Measurements from ENCODE around the gene IRF2BP1. TPM values are rescaled to one million over a fixed set of nuclear protein-coding genes. Genes with fewer than 3 reads are reported as not detected.

Gene IRF2BP1
- total and polyA plus RNA-seq, 12 donors: 3.8 to 57.0 (median 35.8) TPM

- H3K4me1 ChIP-seq (replicated peaks in 1 of 2): peaks cover 7 to 27% of the 10 kb centered on the region in 2 donors
- H3K9me3 ChIP-seq (replicated peaks in 1 of 3): no peaks in the 10 kb centered on the region
- H3K4me3 ChIP-seq: peak overlapping the region in 3 of 4 donors; percentile 50 to 81 (median 72)
- peak overlapping the region; percentile 37 to 96 (median 84) for H3K27ac ChIP-seq
- DNase-seq: no peak
- H3K36me3 ChIP-seq (replicated peaks in 1 of 2): peaks cover 0 to 12% of the 10 kb centered on the region in 2 donors
- 0 to 1% (median 0%) methylated on average over 11 of the region's 11 CpGs for WGBS, 4 donors
- intact Hi-C loops (cut with DNase I): no loop called here
- H3K27me3 ChIP-seq: peaks cover 11% of the 10 kb centered on the region
- TF ChIP-seq, protein P1, sequence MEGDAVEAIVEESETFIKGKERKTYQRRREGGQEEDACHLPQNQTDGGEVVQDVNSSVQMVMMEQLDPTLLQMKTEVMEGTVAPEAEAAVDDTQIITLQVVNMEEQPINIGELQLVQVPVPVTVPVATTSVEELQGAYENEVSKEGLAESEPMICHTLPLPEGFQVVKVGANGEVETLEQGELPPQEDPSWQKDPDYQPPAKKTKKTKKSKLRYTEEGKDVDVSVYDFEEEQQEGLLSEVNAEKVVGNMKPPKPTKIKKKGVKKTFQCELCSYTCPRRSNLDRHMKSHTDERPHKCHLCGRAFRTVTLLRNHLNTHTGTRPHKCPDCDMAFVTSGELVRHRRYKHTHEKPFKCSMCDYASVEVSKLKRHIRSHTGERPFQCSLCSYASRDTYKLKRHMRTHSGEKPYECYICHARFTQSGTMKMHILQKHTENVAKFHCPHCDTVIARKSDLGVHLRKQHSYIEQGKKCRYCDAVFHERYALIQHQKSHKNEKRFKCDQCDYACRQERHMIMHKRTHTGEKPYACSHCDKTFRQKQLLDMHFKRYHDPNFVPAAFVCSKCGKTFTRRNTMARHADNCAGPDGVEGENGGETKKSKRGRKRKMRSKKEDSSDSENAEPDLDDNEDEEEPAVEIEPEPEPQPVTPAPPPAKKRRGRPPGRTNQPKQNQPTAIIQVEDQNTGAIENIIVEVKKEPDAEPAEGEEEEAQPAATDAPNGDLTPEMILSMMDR (IDR thresholded peaks at IDR 0.05): no peak
- TF ChIP-seq POLR2A (IDR thresholded peaks at IDR 0.05): no peak
These were observed 23.7 kb downstream of the IRF2BP1 start for GRCh38 chr19:45862271-45862563.

GRCh38 chr19:45860359-45861259, 25.3 kb downstream of the IRF2BP1 start:
- Histone ChIP-seq H3K4me1 (replicated peaks in 1 of 2) (peaks cover 7 to 27% of the 10 kb centered on the region in 2 donors), H3K27ac (no peak overlapping the region), H3K36me3 (replicated peaks in 1 of 2) (peaks cover 0 to 12% of the 10 kb centered on the region in 2 donors), H3K9me3 (replicated peaks in 1 of 3) (no peaks in the 10 kb centered on the region), H3K4me3 (no peak overlapping the region), H3K27me3 (peaks cover 11% of the 10 kb centered on the region)
- WGBS, 4 donors: 82 to 91% (median 88%) methylated on average over 15 of the region's 15 CpGs
- intact Hi-C loops (cut with DNase I): no loop called here
- DNase-seq: no peak
- TF ChIP-seq, protein P1 (IDR thresholded peaks at IDR 0.05): no peak
- no peak for TF ChIP-seq POLR2A (IDR thresholded peaks at IDR 0.05)

DNA sequence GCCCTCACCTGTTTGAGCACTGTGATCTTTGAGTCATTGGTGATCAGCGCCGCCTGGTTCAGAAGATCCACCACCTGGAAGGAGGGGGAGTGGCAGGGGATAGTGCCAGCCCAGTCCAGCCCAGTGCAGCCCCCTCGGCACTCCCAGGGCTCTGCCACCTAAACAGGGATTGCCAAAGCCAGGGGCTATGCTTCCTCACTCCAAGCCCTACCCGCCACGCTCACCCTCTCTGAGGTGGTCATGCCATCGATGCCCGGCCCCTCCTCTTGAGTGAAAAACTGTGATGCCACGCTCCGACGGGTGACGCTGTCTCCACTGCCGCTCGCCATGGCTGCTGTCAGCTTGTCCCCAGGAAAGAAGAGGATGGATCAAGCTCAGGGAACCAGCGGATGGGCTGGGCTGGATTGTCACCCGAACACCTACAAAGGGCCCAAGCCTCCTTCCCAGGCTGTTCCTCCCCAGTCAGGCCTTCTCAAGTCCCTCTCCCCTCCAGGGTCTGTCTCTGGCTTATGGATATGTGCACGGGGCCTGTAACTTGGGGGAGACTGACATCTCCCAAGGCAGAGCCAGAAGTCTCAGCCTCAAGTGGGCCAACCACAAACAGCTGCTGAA, 31.7 kb downstream of the IRF2BP1 start:
- intact Hi-C loops (cut with DNase I): no loop called here
- no peak overlapping the region for H3K27ac ChIP-seq
- H3K36me3 ChIP-seq (replicated peaks in 1 of 2): peaks cover 0 to 61% of the 10 kb centered on the region in 2 donors
- no peak overlapping the region for H3K4me3 ChIP-seq
- TF ChIP-seq, protein P1 (IDR thresholded peaks at IDR 0.05): no peak
- TF ChIP-seq POLR2A (IDR thresholded peaks at IDR 0.05): no peak
- H3K9me3 ChIP-seq (replicated peaks in 1 of 3): no peaks in the 10 kb centered on the region
- WGBS, 4 donors: 90 to 96% (median 95%) methylated on average over 13 to 16 of the region's 16 CpGs
- DNase-seq: no peak
- H3K27me3 ChIP-seq: no peaks in the 10 kb centered on the region
- no peaks in the 10 kb centered on the region for H3K4me1 ChIP-seq (replicated peaks in 1 of 2)

DNA sequence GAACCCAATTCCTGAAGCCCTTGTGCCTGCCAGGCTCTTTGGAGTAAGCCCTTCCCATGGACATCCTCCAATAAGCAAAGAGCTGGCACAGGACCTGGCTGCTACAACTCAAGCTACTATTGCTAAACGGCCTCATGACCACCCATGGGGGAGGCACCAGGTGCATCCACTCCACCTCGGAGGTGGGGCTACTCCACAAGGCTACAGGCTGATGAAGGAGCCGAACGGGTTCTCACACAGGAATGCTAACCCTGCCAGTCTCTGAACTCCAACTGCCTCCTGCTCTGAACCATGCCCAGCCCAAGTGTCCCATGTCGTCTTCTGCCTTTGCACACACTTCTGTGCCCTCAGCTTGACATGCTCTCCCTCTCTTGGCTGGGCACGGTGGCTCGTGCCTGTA, 33.0 kb downstream of the IRF2BP1 start:
- no peak for TF ChIP-seq POLR2A (IDR thresholded peaks at IDR 0.05)
- TF ChIP-seq, protein P1 (IDR thresholded peaks at IDR 0.05): no peak
- Histone ChIP-seq H3K27me3 (no peaks in the 10 kb centered on the region), H3K4me3 (no peak overlapping the region), H3K27ac (no peak overlapping the region), H3K9me3 (replicated peaks in 1 of 3) (no peaks in the 10 kb centered on the region), H3K4me1 (replicated peaks in 1 of 2) (no peaks in the 10 kb centered on the region), H3K36me3 (replicated peaks in 1 of 2) (peaks cover 0 to 66% of the 10 kb centered on the region in 2 donors)
- 82 to 87% (median 83%) methylated on average over 7 of the region's 7 CpGs for WGBS, 4 donors
- no peak for DNase-seq
- intact Hi-C loops (cut with DNase I): no loop called here

Data from adrenal gland (tissue), 12 donors.